MM.1S (cell line): ENCODE results near the gene CHDH.

Source experiments
- EZH2 ChIP-seq: fragments of 300-600 bp; sonication (generic); optimal IDR thresholded peaks from 2 replicates; pipeline ENCODE3; 2017; ENCODE audit warnings: low read depth, mild to moderate bottlenecking, antibody characterized with exemption, low read length, mixed read lengths
- TF ChIP-seq, protein P1 (sequence below): fragments of 300-600 bp; sonication (generic); IDR thresholded peaks from 2 replicates; pipeline ENCODE4 v1.5.1; 2016; ENCODE audit warnings: antibody characterized with exemption, low read length, mixed read lengths

DNA sequence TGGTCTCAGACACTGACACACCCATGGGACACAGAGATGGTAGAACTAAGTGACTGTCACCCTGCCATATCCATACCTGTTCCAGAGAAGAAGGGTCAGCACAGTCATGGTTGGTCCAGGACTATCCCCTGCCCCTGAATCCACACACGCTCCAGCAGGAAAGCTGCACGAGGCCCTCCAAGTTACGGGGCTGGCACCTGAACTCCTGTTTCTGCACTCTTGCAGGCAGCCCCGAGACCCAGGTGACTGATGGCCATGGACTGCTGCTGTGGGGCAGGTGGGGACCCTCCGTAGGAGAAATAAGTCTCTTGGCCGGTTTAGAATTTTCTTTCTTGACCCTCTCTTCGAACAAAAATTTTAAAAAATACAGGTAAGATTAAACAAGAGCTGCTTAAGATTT, 30.6 kb downstream of the CHDH start:
- TF ChIP-seq, protein P1, sequence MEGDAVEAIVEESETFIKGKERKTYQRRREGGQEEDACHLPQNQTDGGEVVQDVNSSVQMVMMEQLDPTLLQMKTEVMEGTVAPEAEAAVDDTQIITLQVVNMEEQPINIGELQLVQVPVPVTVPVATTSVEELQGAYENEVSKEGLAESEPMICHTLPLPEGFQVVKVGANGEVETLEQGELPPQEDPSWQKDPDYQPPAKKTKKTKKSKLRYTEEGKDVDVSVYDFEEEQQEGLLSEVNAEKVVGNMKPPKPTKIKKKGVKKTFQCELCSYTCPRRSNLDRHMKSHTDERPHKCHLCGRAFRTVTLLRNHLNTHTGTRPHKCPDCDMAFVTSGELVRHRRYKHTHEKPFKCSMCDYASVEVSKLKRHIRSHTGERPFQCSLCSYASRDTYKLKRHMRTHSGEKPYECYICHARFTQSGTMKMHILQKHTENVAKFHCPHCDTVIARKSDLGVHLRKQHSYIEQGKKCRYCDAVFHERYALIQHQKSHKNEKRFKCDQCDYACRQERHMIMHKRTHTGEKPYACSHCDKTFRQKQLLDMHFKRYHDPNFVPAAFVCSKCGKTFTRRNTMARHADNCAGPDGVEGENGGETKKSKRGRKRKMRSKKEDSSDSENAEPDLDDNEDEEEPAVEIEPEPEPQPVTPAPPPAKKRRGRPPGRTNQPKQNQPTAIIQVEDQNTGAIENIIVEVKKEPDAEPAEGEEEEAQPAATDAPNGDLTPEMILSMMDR: no peak
- no peak for TF ChIP-seq EZH2
